SK-N-SH (cell line): ENCODE results near the gene FBXO31. TPM values are rescaled to one million over a fixed set of nuclear protein-coding genes. Genes with fewer than 3 reads are reported as not detected.
A peak's percentile ranks its signal among the peaks of the same experiment; 100 is the strongest.

Source experiments
- CTCF ChIA-PET: fragments of 300-600, 350-600 bp; formaldehyde crosslinking; extraction: SDS; loops from one replicate; lab custom pipeline; 2021; lab: Yijun Ruan, JAX
- POLR2A ChIA-PET: fragments of 350-600 bp; sonication (Branson Sonifier 250); formaldehyde crosslinking; extraction: SDS; loops from one replicate; lab custom pipeline; 2020; ENCODE audit warnings: antibody characterized with exemption, inconsistent platforms; lab: Yijun Ruan, JAX
- DNase-seq: peaks from one replicate; pipeline ENCODE4 v3.0.0; 2012
- H2AFZ ChIP-seq: fragments of 200-600 bp; sonication (generic); 2 replicates; pipeline ENCODE4 v1.8.1; 2016; ENCODE audit warnings: antibody characterized with exemption, mild to moderate bottlenecking, low read depth
- H3F3A ChIP-seq: fragments of 200-600 bp; sonication (generic); replicated peaks from 2 replicates; pipeline ENCODE3; 2016; ENCODE audit warnings: antibody characterized with exemption, mild to moderate bottlenecking; ENCODE audit not compliant: insufficient read depth
- H3K27ac ChIP-seq, 2 experiments: fragments of 200-500 bp in 1 of 2; fragments of 200-600 bp in 1 of 2; sonication (Bioruptor generic) in 1 of 2; sonication (generic), shearing (Covaris generic) in 1 of 2; 2 replicates each; pipeline versions ENCODE4 v1.5.1 to v1.6.1; 2014 to 2016; ENCODE audit warnings: low read depth in 2 of 2, inconsistent platforms in 1 of 2, low read length in 1 of 2, mild to moderate bottlenecking in 1 of 2, mixed read lengths in 1 of 2
- H3K27me3 ChIP-seq: fragments of 200-600 bp; sonication (generic), shearing (Covaris generic); 2 replicates; pipeline ENCODE4 v1.6.1; 2016; ENCODE audit warnings: mixed run types; ENCODE audit not compliant: insufficient read depth
- H3K36me3 ChIP-seq, 2 experiments: fragments of 200-500 bp in 1 of 2; fragments of 200-600 bp in 1 of 2; sonication (Bioruptor generic) in 1 of 2; sonication (generic) in 1 of 2; replicated peaks in 1 of 2; 2 replicates each; pipeline versions ENCODE3 to v1.5.1; 2014 to 2016; ENCODE audit warnings: low read length in 1 of 2, mild to moderate bottlenecking in 1 of 2; ENCODE audit not compliant: insufficient read depth in 2 of 2, control insufficient read depth in 1 of 2
- H3K4me1 ChIP-seq, 2 experiments: fragments of 200-500 bp in 1 of 2; fragments of 200-600 bp in 1 of 2; sonication (Bioruptor generic) in 1 of 2; sonication (generic), shearing (Covaris generic) in 1 of 2; 2 replicates each; pipeline versions ENCODE4 v1.5.1 to v1.6.1; 2014 to 2016; ENCODE audit warnings: low read depth in 1 of 2, low read length in 1 of 2, mixed run types in 1 of 2; ENCODE audit not compliant: insufficient read depth in 2 of 2, control insufficient read depth in 1 of 2
- H3K4me2 ChIP-seq: fragments of 200-600 bp; sonication (generic), shearing (Covaris generic); 2 replicates; pipeline ENCODE4 v1.6.1; 2017; ENCODE audit warnings: mixed run types
- H3K4me3 ChIP-seq, 2 experiments: fragments of 200-500 bp in 1 of 2; fragments of 200-600 bp in 1 of 2; sonication (Bioruptor generic) in 1 of 2; sonication (generic), shearing (Covaris generic) in 1 of 2; 2 replicates each; pipeline versions ENCODE4 v1.5.1 to v1.8.1; 2014 to 2016; ENCODE audit warnings: low read depth in 2 of 2, inconsistent platforms in 1 of 2, low read length in 1 of 2, mild to moderate bottlenecking in 1 of 2, mixed read lengths in 1 of 2, moderate library complexity in 1 of 2
- H3K79me2 ChIP-seq: fragments of 200-600 bp; sonication (generic); 2 replicates; pipeline ENCODE4 v1.8.1; 2017; ENCODE audit warnings: mild to moderate bottlenecking; ENCODE audit not compliant: insufficient read depth
- H3K9ac ChIP-seq: fragments of 200-600 bp; sonication (generic); 2 replicates; pipeline ENCODE4 v1.6.1; 2017; ENCODE audit warnings: mixed run types
- H3K9me2 ChIP-seq: fragments of 200-600 bp; sonication (generic); 2 replicates; pipeline ENCODE4 v1.6.1; 2017; ENCODE audit warnings: mixed run types
- H3K9me3 ChIP-seq: fragments of 200-600 bp; sonication (generic); 2 replicates; pipeline ENCODE4 v1.6.1; 2017; ENCODE audit warnings: mixed run types, mild to moderate bottlenecking, moderate library complexity
- H4K20me1 ChIP-seq: fragments of 200-600 bp; sonication (generic); 2 replicates; pipeline ENCODE4 v1.6.1; 2017; ENCODE audit warnings: mild to moderate bottlenecking, mixed run types; ENCODE audit not compliant: insufficient read depth
- CTCF ChIP-seq: fragments of 200-600 bp; sonication (generic); IDR thresholded peaks from 2 replicates; pipeline ENCODE4 v1.6.1; 2017; ENCODE audit warnings: antibody characterized with exemption, mild to moderate bottlenecking, moderate library complexity
- EP300 ChIP-seq, 2 experiments: IDR thresholded peaks; 2 replicates each; pipeline versions ENCODE4 v1.4.0 to v1.6.1; 2012; ENCODE audit warnings: borderline replicate concordance in 1 of 2, low read depth in 1 of 2, low read length in 1 of 2
- EZH2phosphoT487 ChIP-seq: fragments of 200-600 bp; sonication (generic); IDR thresholded peaks from 2 replicates; pipeline ENCODE4 v1.6.1; 2017; ENCODE audit warnings: low read depth, mixed run types, mild to moderate bottlenecking, antibody characterized with exemption, moderate library complexity, borderline replicate concordance
- GABPA ChIP-seq: IDR thresholded peaks from 2 replicates; pipeline ENCODE4 v1.4.0; 2012; ENCODE audit warnings: low read depth, mild to moderate bottlenecking
- PBX3 ChIP-seq: IDR thresholded peaks from 2 replicates; pipeline ENCODE4; 2012
- POLR2AphosphoS5 ChIP-seq: IDR thresholded peaks from 2 replicates; pipeline ENCODE4 v1.6.1; 2012; ENCODE audit warnings: low read depth, low read length
- RAD21 ChIP-seq: IDR thresholded peaks from 2 replicates; pipeline ENCODE4 v1.6.1; 2012; ENCODE audit warnings: mild to moderate bottlenecking, low read length
- SMC3 ChIP-seq: IDR thresholded peaks from 2 replicates; pipeline ENCODE4 v1.6.1; 2012; ENCODE audit warnings: low read depth, low read length, improper control_type of control experiment
- TEAD4 ChIP-seq: IDR thresholded peaks from 2 replicates; pipeline ENCODE4 v1.4.0; 2012; ENCODE audit warnings: mild to moderate bottlenecking, borderline replicate concordance; ENCODE audit not compliant: insufficient read depth
- ZBTB33 ChIP-seq: IDR thresholded peaks from 2 replicates; pipeline ENCODE4 v1.4.0; 2012; ENCODE audit warnings: low read depth, borderline replicate concordance
- WGBS: methylation state at CpG from one replicate; pipeline ENCODE4 v1.1.6; 2017; ENCODE audit warnings: low lambda C conversion rate; 5-methylcytosine and 5-hydroxymethylcytosine counted together
- polyA plus RNA-seq, 3 experiments: library from polyadenylated mRNA; depleted of rRNA; stranded (reverse); fragments of >200 nt; gene quantifications; 2 replicates each; pipeline ENCODE4 v1.2.3, GENCODE V29; 2012
- TF ChIP-seq, protein P1 (sequence below): IDR thresholded peaks from 2 replicates; pipeline ENCODE4 v1.4.0; 2012; ENCODE audit warnings: low read depth

Gene FBXO31
- polyA plus RNA-seq, 1 of the 3 experiments (the other 2 are of a cell fraction): 14.2 TPM

DNA sequence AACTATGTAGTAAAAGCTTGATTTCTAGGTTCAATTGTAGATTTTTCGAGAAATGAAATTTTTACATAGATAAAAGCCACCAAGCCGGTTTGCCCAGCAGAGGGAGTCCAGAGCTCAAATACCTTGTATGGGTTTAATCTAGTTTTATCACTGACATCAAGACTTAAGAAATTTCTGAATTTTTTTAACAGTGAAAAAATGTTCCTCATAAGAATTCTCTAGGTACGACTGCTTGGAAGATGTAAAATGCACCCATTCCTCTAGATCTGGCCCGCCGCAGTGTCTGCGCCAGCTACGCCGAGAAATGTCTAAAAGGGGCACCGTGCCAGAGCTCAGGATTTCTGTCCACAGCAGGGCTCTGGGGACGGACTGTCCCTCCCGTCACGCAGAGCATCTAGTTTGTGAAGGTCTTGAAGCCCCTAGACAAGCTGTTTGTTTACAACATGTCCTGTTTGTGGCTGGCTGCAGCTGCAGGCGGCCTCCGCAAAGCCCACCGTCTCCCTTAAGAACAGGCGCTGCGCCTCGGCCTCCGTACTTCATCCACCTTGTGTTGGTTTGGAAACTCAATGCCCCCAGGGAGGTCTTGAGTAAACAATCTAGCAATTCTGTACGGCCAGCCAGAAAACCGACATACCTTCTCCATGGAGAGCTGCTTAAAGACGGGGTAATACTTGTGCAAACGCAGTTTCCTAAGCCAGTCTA lies 33.4 kb upstream of the FBXO31 start:
- H3K4me1 ChIP-seq: peaks cover 0 to 3% of the 10 kb centered on the region in 2 experiments; a peak in 1 of 4 replicates
- TF ChIP-seq POLR2AphosphoS5: no peak
- no peak for TF ChIP-seq TEAD4
- peak; percentile 85 for TF ChIP-seq RAD21
- peak; percentile 75 for TF ChIP-seq SMC3
- TF ChIP-seq CTCF: peak; percentile 94
- H3K27me3 ChIP-seq: no peaks in the 10 kb centered on the region
- 82% methylated on average over 22 of the region's 23 CpGs for WGBS
- ChIA-PET CTCF (interaction anchor here (0.6 to 2.9 kb wide), 54 partner anchors 9 to 286 kb away, joined by 3 to 53 read pairs (median 4); partner anchors contain the start of genes C16orf95 and ZCCHC14), POLR2A (interaction anchor here (0.5 kb wide), 1 partner anchor 340 kb away, joined by 4 read pairs; no protein-coding TSS in a partner anchor)
- no peak overlapping the region for H3K4me2 ChIP-seq
- peak; percentile 73 for DNase-seq
- H3K36me3 ChIP-seq: peaks cover 32 to 65% of the 10 kb centered on the region in 2 experiments
- H3F3A ChIP-seq: no peaks in the 10 kb centered on the region
- no peaks in the 10 kb centered on the region for H3K9me2 ChIP-seq
- no peak overlapping the region for H3K4me3 ChIP-seq
- peaks cover 8% of the 10 kb centered on the region; the same call in 1 of the 2 replicates for H3K79me2 ChIP-seq
- 0 out of 2 replicates have a peak, but pooled peaks cover 6% of the 10 kb centered on the region for H4K20me1 ChIP-seq
- H3K9me3 ChIP-seq: no peaks in the 10 kb centered on the region
- H3K27ac ChIP-seq: no peak overlapping the region; a peak in 1 of 4 replicates
- no peak overlapping the region for H3K9ac ChIP-seq
- H2AFZ ChIP-seq: no peak overlapping the region

GRCh38 chr16:87415441-87415840 lies 31.9 kb upstream of the FBXO31 start:
- H3K27ac ChIP-seq: no peak overlapping the region
- no peaks in the 10 kb centered on the region for H3F3A ChIP-seq
- no peaks in the 10 kb centered on the region for H3K27me3 ChIP-seq
- CTCF ChIA-PET: interaction anchor here (0.8 to 2.9 kb wide), 4 partner anchors 22 to 354 kb away, joined by 3 to 53 read pairs (median 8); no protein-coding TSS in a partner anchor
- H3K9me3 ChIP-seq: no peaks in the 10 kb centered on the region
- 0 out of 2 replicates have a peak, but pooled peaks cover under 1% of the 10 kb centered on the region for H3K79me2 ChIP-seq
- H3K4me3 ChIP-seq: no peak overlapping the region
- H2AFZ ChIP-seq: no peak overlapping the region
- H3K4me1 ChIP-seq: no peaks in the 10 kb centered on the region; a peak in 1 of 4 replicates
- DNase-seq: no peak
- POLR2A ChIA-PET: no interaction called here
- 93% methylated on average over 9 of the region's 9 CpGs for WGBS
- TF ChIP-seq ZBTB33: no peak
- TF ChIP-seq SMC3: no peak
- TF ChIP-seq POLR2AphosphoS5: no peak
- no peak for TF ChIP-seq PBX3
- no peak for TF ChIP-seq EP300 (IDR thresholded peaks at IDR 0.05; ENCODE audit: borderline replicate concordance in 1 of 2, low read depth in 1 of 2, low read length in 1 of 2)
- TF ChIP-seq EZH2phosphoT487: no peak
- TF ChIP-seq RAD21: no peak
- TF ChIP-seq, protein P1, sequence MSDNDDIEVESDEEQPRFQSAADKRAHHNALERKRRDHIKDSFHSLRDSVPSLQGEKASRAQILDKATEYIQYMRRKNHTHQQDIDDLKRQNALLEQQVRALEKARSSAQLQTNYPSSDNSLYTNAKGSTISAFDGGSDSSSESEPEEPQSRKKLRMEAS: no peak
- no peak for TF ChIP-seq GABPA
- 0 out of 2 replicates have a peak, but pooled peaks cover 6% of the 10 kb centered on the region for H4K20me1 ChIP-seq
- H3K36me3 ChIP-seq: peaks cover 43 to 65% of the 10 kb centered on the region in 2 experiments
- no peak overlapping the region for H3K4me2 ChIP-seq
- no peak overlapping the region for H3K9ac ChIP-seq
- H3K9me2 ChIP-seq: no peaks in the 10 kb centered on the region
